Hippocampal formation (tissue), 2 donors: ENCODE measurements around the gene NSD1.
"Not testable (repeated sequence)": the region's sequence is repeated elsewhere in the genome, so short reads cannot be mapped to it uniquely, and the experiment has no call there.

ENCODE experiments used
- DNase-seq, 2 donors: peaks; one replicate each; lab custom pipeline; 2025; lab: John Stamatoyannopoulos, UW

The NSD1 gene

GRCh38 chr5:177231479-177232250 lies 98.1 kb downstream of the NSD1 start:
- no peak for DNase-seq

GRCh38 chr5:177232358-177232757 lies 98.8 kb downstream of the NSD1 start:
- DNase-seq, result no peak

GRCh38 chr5:177232761-177233160 lies 99.2 kb downstream of the NSD1 start:
- DNase-seq, result no peak

DNA sequence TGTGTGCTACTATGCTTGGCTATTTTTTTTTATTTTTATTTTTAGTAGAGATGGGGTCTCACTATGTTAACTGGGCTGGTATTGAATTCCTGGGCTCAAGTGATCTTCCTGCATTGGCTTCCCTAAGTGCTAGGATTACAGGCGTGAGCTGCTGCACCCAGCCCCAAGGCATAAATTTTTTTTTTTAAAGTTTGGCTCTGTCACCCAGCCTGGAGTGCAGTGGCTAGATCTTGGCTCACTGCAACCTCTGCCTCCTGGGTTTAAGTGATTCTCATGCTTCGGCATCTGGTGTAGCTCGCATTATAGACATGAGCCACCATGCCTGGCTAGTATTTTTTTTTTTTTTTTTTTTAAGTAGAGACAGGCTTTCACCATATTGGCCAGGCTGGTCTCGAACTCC lies 99.6 kb downstream of the NSD1 start:
- no peak for DNase-seq

DNA sequence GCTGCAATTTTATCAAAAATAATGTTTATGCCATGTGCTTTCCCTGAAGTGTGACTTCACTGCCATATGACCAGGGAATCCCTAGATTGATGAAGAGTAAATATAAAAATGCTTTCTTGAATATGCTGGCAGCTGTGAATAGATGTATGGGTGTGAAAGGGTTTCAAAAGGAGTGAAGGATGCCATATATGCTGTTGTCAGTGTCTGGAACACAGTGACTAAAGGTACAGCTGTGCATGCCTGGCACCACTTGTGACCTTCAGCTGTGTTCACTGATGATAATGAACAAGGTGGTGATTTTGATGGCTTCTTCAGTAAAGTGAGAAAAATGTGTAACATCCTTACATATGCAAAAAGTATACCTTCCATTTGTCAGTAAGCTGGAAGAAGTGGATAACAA lies 100.2 kb downstream of the NSD1 start:
- no peak for DNase-seq

DNA sequence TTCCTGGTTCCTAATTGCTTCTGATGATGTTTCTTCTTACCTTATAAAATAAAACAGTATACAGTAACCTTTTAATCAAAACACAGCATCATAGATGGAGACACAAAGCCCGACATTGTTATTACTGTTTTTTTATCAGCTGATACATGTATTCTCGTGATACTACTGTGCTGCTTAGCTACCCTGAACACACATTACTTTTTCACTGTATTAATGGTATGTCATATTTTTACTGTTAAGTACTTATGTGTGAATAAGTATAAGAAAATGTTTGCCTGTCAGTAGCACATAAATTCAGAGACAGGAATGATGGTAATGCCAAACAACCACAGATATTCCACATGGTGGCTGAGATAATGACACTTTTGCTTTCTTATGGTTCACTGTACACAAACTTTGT lies 101.3 kb downstream of the NSD1 start:
- DNase-seq, result no peak

- no peak for DNase-seq
Measured at GRCh38 chr5:177241768-177242167, 108.2 kb downstream of the NSD1 start.

DNA sequence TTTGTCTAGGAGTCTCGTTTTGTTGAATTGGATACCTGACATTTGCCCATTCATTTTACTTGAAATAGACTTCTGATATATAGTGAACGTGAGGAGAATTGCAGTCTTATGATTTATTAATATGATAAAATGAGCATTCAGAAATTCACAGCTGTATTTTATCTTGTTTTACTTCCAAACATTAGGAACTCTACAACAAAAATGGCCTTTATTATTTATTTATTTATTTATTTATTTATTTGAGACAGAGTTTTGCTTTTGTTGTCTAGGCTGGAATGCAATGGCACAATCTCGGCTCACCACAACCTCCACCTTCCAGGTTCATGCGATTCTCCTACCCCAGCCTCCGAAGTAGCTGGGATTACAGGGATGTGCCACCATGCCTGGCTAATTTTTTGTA lies 108.7 kb downstream of the NSD1 start:
- DNase-seq, result no peak

GRCh38 chr5:177249761-177250537 lies 116.4 kb downstream of the NSD1 start:
- DNase-seq, result no peak

GRCh38 chr5:177253252-177253651 lies 119.7 kb downstream of the NSD1 start:
- DNase-seq, result no peak

GRCh38 chr5:177256296-177256695 lies 122.7 kb downstream of the NSD1 start:
- DNase-seq, result no peak

DNA sequence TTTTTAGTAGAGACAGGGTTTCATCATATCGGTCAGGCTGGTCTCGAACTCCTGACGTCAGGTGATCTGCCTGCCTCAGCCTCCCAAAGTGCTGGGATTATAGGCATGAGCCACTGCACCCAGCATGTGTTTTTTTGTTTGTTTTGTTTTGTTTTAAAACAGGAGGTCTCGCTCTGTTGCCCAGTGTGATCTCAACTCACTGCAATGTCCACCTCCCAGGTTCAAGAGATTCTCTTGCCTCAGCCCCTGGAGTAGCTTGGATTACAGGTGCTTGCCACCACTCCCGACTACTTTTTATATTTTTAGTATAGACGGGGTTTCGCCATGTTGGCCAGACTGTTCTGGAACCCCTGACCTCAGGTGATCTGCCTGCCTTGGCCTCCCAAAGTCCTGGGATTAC lies 125.1 kb downstream of the NSD1 start:
- DNase-seq, result not testable (repeated sequence)

GRCh38 chr5:177260961-177261360 lies 127.4 kb downstream of the NSD1 start:
- no peak for DNase-seq

- DNase-seq, result no peak
Measured at GRCh38 chr5:177261510-177261909, 127.9 kb downstream of the NSD1 start.

DNA sequence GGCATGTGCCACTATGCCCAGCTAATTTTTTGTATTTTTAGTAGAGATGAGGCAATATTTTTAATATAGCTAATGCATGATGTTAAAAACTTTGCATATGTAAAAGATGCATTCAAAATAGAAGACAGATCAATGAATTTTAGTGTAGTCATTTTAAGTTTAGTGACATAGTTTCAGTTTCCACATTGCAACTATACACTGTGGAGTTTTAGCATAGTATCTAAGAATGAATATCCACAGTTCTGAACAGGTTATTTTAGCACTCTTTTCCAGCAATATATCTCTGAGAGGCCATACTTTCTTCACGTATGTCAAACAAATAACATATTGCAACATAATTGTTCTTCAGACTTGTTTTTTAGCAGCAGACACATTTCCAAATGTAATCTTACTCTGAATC lies 130.6 kb downstream of the NSD1 start:
- DNase-seq, result no peak

GRCh38 chr5:177265395-177265794 lies 131.8 kb downstream of the NSD1 start:
- no peak for DNase-seq

DNA sequence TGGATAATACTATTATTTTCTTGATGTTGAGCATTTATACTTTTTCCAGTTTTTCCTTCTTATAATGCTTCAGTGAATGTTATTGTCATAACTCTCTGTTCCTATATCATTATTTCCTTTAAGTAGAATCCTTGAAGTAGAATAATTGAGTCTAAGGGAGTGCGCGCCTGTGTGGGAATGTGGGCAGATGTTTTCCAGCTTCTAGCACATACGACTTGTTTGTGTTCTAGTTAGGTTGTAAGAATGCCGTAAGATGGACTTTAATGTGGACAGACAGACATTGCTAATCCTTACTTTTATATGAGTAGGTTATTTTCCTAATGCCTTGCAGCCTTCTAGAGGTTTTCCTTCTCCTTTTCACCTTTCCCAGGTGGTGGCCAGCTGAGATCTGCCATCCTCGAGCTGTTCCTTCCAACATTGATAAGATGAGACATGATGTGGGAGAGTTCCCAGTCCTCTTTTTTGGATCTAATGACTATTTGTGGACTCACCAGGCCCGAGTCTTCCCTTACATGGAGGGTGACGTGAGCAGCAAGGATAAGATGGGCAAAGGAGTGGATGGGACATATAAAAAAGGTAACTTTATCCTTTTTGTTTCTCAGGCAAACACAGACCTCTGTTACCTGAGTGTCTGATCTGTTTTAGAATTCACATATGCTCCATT lies 135.8 kb downstream of the NSD1 start:
- DNase-seq, result no peak

DNA sequence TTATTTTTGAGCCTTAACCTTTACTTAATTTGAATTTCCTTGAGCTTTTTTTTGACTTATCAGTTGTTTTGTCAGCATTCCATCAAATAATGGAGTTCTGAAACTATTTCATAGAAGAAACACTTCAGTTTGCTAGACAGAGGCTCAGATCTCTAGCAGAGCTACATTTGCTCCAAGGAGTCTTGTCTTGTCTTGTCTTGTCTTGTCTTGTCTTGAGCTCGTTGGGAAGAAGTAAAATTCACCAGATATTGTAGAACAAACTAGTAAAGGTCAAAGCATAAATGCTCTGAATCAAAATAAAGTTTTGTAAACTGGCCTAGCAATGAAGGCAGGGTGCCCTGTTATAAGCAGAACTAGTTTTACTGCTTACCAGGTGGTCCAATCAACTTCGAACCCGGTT lies 136.4 kb downstream of the NSD1 start:
- no peak for DNase-seq

DNA sequence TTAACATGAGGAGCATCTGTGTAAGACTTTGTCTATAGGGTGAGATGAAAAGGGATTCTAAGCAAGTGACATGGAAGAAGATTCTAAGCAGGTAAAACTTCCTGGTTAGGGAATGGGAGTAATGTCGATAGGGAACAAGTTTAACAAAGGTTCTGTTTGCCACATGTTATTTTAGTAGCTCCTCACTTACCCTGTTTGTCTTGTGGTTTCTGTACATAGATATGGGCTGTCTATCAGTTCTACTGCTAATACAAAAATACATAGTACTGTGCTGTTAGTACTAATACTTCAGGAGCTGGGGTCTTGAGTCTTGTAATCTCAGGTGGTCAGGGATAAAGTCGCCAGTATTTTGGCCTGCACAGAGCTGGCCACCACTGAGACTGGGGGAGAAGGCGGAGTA lies 137.1 kb downstream of the NSD1 start:
- DNase-seq, result no peak

DNA sequence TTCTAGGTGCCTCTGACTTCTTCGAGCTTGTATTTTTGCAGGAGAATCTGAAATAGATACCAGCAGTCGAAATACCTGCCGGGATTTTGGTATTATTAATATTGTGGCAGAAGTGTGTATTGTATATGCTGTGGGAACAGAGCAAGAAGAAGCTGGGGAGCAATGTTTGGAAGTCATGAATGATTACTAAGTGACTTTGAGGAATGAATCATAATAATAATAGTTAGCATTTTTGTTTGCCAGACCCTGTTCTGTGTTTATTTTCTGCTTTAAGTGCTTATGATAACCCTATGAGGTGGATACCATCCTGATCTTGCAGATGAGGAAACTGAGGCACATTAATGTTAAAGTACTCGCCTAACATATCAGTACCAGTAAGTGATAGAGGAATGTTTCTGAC lies 137.5 kb downstream of the NSD1 start:
- DNase-seq, result no peak

- no peak for DNase-seq
Measured at GRCh38 chr5:177275883-177276282, 142.3 kb downstream of the NSD1 start.

- DNase-seq, result no peak
Measured at GRCh38 chr5:177276886-177277285, 143.3 kb downstream of the NSD1 start.

- DNase-seq, result no peak
Measured at GRCh38 chr5:177288191-177288590, 154.6 kb downstream of the NSD1 start.
